ENCODE data around the gene NEK11. TPM values are rescaled to one million over a fixed set of nuclear protein-coding genes. Genes with fewer than 3 reads are reported as not detected.

NEK11 gene
- total RNA-seq, 1 experiment from 2014 or later, result 9.5 TPM

GRCh38 chr3:131001071-131001470 is 25.6 kb upstream of the NEK11 start:
- Histone ChIP-seq H3K9me3 (ENCODE audit: control insufficient read depth, insufficient read depth, low read depth, low read length) (no peaks in the 10 kb centered on the region), H3K36me3 (ENCODE audit: control insufficient read depth, insufficient read depth, low read length) (peaks cover 20% of the 10 kb centered on the region), H3K27me3 (ENCODE audit: control insufficient read depth, insufficient read depth, low read length) (no peaks in the 10 kb centered on the region), H3K4me3 (ENCODE audit: low read depth in 2 of 2, low read length in 2 of 2) (no peak overlapping the region), H3K4me1 (ENCODE audit: control insufficient read depth, insufficient read depth, low read length) (no peaks in the 10 kb centered on the region), H3K27ac (ENCODE audit: low read length) (no peak overlapping the region)
- POLR2A ChIA-PET, result no interaction called here
- BruUV-seq (replicated peaks), result no TSS peak
- in situ Hi-C loops (cut with HindIII; ENCODE audit: low pct_unique_long_range_greater_than_20kb, low sequenced_read_pairs) (no loop called here), intact Hi-C loops (cut with micrococcal nuclease; ENCODE audit: unreplicated experiment) (no loop called here)
- ATAC-seq, result no peak
- CTCF ChIA-PET, result no interaction called here
- no peak for DNase-seq (ENCODE audit: low read depth, low spot score)
- TF ChIP-seq, protein P1, sequence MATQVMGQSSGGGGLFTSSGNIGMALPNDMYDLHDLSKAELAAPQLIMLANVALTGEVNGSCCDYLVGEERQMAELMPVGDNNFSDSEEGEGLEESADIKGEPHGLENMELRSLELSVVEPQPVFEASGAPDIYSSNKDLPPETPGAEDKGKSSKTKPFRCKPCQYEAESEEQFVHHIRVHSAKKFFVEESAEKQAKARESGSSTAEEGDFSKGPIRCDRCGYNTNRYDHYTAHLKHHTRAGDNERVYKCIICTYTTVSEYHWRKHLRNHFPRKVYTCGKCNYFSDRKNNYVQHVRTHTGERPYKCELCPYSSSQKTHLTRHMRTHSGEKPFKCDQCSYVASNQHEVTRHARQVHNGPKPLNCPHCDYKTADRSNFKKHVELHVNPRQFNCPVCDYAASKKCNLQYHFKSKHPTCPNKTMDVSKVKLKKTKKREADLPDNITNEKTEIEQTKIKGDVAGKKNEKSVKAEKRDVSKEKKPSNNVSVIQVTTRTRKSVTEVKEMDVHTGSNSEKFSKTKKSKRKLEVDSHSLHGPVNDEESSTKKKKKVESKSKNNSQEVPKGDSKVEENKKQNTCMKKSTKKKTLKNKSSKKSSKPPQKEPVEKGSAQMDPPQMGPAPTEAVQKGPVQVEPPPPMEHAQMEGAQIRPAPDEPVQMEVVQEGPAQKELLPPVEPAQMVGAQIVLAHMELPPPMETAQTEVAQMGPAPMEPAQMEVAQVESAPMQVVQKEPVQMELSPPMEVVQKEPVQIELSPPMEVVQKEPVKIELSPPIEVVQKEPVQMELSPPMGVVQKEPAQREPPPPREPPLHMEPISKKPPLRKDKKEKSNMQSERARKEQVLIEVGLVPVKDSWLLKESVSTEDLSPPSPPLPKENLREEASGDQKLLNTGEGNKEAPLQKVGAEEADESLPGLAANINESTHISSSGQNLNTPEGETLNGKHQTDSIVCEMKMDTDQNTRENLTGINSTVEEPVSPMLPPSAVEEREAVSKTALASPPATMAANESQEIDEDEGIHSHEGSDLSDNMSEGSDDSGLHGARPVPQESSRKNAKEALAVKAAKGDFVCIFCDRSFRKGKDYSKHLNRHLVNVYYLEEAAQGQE (IDR thresholded peaks at IDR 0.05; ENCODE audit: insufficient read depth in 1 of 2, low read depth in 2 of 2, low read length in 1 of 2), result no peak
- TF ChIP-seq, protein P2, sequence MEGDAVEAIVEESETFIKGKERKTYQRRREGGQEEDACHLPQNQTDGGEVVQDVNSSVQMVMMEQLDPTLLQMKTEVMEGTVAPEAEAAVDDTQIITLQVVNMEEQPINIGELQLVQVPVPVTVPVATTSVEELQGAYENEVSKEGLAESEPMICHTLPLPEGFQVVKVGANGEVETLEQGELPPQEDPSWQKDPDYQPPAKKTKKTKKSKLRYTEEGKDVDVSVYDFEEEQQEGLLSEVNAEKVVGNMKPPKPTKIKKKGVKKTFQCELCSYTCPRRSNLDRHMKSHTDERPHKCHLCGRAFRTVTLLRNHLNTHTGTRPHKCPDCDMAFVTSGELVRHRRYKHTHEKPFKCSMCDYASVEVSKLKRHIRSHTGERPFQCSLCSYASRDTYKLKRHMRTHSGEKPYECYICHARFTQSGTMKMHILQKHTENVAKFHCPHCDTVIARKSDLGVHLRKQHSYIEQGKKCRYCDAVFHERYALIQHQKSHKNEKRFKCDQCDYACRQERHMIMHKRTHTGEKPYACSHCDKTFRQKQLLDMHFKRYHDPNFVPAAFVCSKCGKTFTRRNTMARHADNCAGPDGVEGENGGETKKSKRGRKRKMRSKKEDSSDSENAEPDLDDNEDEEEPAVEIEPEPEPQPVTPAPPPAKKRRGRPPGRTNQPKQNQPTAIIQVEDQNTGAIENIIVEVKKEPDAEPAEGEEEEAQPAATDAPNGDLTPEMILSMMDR (IDR thresholded peaks at IDR 0.05), result no peak
- TF ChIP-seq POLR2AphosphoS5 (IDR thresholded peaks at IDR 0.05; ENCODE audit: low read depth, low read length) (no peak), SIN3A (IDR thresholded peaks at IDR 0.05; ENCODE audit: borderline replicate concordance, insufficient read depth, low read depth, low read length) (no peak), TCF7L2 (IDR thresholded peaks at IDR 0.05; ENCODE audit: low read depth, low read length) (no peak)

- Histone ChIP-seq H3K4me1 (ENCODE audit: control insufficient read depth, insufficient read depth, low read length) (no peaks in the 10 kb centered on the region), H3K36me3 (ENCODE audit: control insufficient read depth, insufficient read depth, low read length) (peaks cover 8% of the 10 kb centered on the region; the same call in 1 of the 2 replicates), H3K4me3 (ENCODE audit: low read depth in 2 of 2, low read length in 2 of 2) (no peak overlapping the region), H3K27me3 (ENCODE audit: control insufficient read depth, insufficient read depth, low read length) (no peaks in the 10 kb centered on the region), H3K9me3 (ENCODE audit: control insufficient read depth, insufficient read depth, low read depth, low read length) (no peaks in the 10 kb centered on the region), H3K27ac (ENCODE audit: low read length) (no peak overlapping the region)
- DNase-seq (ENCODE audit: low read depth, low spot score) (no peak), ATAC-seq (no peak)
- POLR2A ChIA-PET, result no interaction called here
- TF ChIP-seq TCF7L2 (IDR thresholded peaks at IDR 0.05; ENCODE audit: low read depth, low read length) (no peak), SIN3A (IDR thresholded peaks at IDR 0.05; ENCODE audit: borderline replicate concordance, insufficient read depth, low read depth, low read length) (no peak), POLR2AphosphoS5 (IDR thresholded peaks at IDR 0.05; ENCODE audit: low read depth, low read length) (no peak)
- TF ChIP-seq, protein P1 (IDR thresholded peaks at IDR 0.05; ENCODE audit: insufficient read depth in 1 of 2, low read depth in 2 of 2, low read length in 1 of 2), result no peak
- TF ChIP-seq, protein P2 (IDR thresholded peaks at IDR 0.05), result no peak
- no TSS peak for BruUV-seq (replicated peaks)
- intact Hi-C loops (cut with micrococcal nuclease; ENCODE audit: unreplicated experiment) (no loop called here), in situ Hi-C loops (cut with HindIII; ENCODE audit: low pct_unique_long_range_greater_than_20kb, low sequenced_read_pairs) (no loop called here)
- CTCF ChIA-PET, result interaction anchor here (0.6 kb wide), 1 partner anchor 1196 kb away, joined by 5 read pairs; no protein-coding TSS in a partner anchor
These were observed 22.1 kb upstream of the NEK11 start for GRCh38 chr3:131004603-131005002.

Measured in Panc1 (cell line).